GM18858 (cell line): ENCODE data around the gene CLTRN.

Experiments
- ATAC-seq: cut with Tn5 transposase; IDR thresholded peaks from one replicate; pipeline ENCODE4 v1.9.1; 2021; ENCODE audit not compliant: unreplicated experiment

Gene CLTRN

GRCh38 chrX:15579778-15580747 is 84.5 kb downstream of the CLTRN start:
- ATAC-seq, result no peak
